Measurements from ENCODE around the gene HMX1. TPM values are rescaled to one million over a fixed set of nuclear protein-coding genes. Genes with fewer than 3 reads are reported as not detected.

The HMX1 gene
- total RNA-seq, 1 experiment from 2014 or later = not detected

- Histone ChIP-seq H3K36me3 (ENCODE audit: low read depth, low read length) (no peaks in the 10 kb centered on the region), H3K27me3 (ENCODE audit: low read length) (peaks cover 43% of the 10 kb centered on the region), H3K9ac (ENCODE audit: low read length) (no peak overlapping the region), H3K9me3 (ENCODE audit: low read length) (no peaks in the 10 kb centered on the region), H3K4me2 (ENCODE audit: low read length) (no peak overlapping the region), H3F3A (ENCODE audit: low read length, unreplicated experiment) (no peaks in the 10 kb centered on the region), H3K4me1 (ENCODE audit: insufficient read depth, low read length) (no peaks in the 10 kb centered on the region), H4K20me1 (ENCODE audit: low read length) (no peaks in the 10 kb centered on the region), H3K9me2 (replicated peaks; ENCODE audit: low read length) (no peaks in the 10 kb centered on the region), H3K4me3 (ENCODE audit: low read length) (no peak overlapping the region), H2AFZ (ENCODE audit: low read length) (no peak overlapping the region), H3K27ac (ENCODE audit: low read length) (no peak overlapping the region), H3K79me2 (ENCODE audit: low read length) (no peaks in the 10 kb centered on the region)
- intact Hi-C loops (cut with micrococcal nuclease) = no loop called here
- POLR2A ChIA-PET (ENCODE audit: unreplicated experiment) = no interaction called here
- TF ChIP-seq CTCF (conservative IDR thresholded peaks at IDR 0.05; ENCODE audit: low read depth, low read length) (no peak), EZH2phosphoT487 (IDR thresholded peaks at IDR 0.05; ENCODE audit: borderline replicate concordance, low read length) (no peak), EZH2 (IDR thresholded peaks at IDR 0.05; ENCODE audit: low read length, unreplicated experiment) (no peak)
- DNase-seq (no peak), ATAC-seq (no peak)
- CTCF ChIA-PET = no interaction called here
- BruUV-seq (replicated peaks) = no TSS peak
Observed at GRCh38 chr4:8848507-8849265, 23.0 kb downstream of the HMX1 start.

- TF ChIP-seq CTCF (conservative IDR thresholded peaks at IDR 0.05; ENCODE audit: low read depth, low read length) (no peak), EZH2 (IDR thresholded peaks at IDR 0.05; ENCODE audit: low read length, unreplicated experiment) (no peak), EZH2phosphoT487 (IDR thresholded peaks at IDR 0.05; ENCODE audit: borderline replicate concordance, low read length) (no peak)
- CTCF ChIA-PET = no interaction called here
- POLR2A ChIA-PET (ENCODE audit: unreplicated experiment) = no interaction called here
- no peak overlapping the region for H3K9ac ChIP-seq (ENCODE audit: low read length)
- intact Hi-C loops (cut with micrococcal nuclease) = no loop called here
- H3F3A ChIP-seq (ENCODE audit: low read length, unreplicated experiment) = no peaks in the 10 kb centered on the region
- no peak overlapping the region for H3K4me2 ChIP-seq (ENCODE audit: low read length)
- H3K36me3 ChIP-seq (ENCODE audit: low read depth, low read length) = no peaks in the 10 kb centered on the region
- H3K27ac ChIP-seq (ENCODE audit: low read length) = no peak overlapping the region
- no peak overlapping the region for H3K4me3 ChIP-seq (ENCODE audit: low read length)
- BruUV-seq (replicated peaks) = no TSS peak
- no peaks in the 10 kb centered on the region for H3K9me3 ChIP-seq (ENCODE audit: low read length)
- no peaks in the 10 kb centered on the region for H3K79me2 ChIP-seq (ENCODE audit: low read length)
- no peak overlapping the region for H2AFZ ChIP-seq (ENCODE audit: low read length)
- DNase-seq (no peak), ATAC-seq (no peak)
- H3K27me3 ChIP-seq (ENCODE audit: low read length) = peaks cover 39% of the 10 kb centered on the region
- no peaks in the 10 kb centered on the region for H3K4me1 ChIP-seq (ENCODE audit: insufficient read depth, low read length)
- no peaks in the 10 kb centered on the region for H4K20me1 ChIP-seq (ENCODE audit: low read length)
- H3K9me2 ChIP-seq (replicated peaks; ENCODE audit: low read length) = no peaks in the 10 kb centered on the region
Observed at GRCh38 chr4:8847764-8848163, 23.9 kb downstream of the HMX1 start.

GRCh38 chr4:8847331-8847730 is 24.3 kb downstream of the HMX1 start:
- CTCF ChIA-PET = no interaction called here
- Histone ChIP-seq H3K79me2 (ENCODE audit: low read length) (no peaks in the 10 kb centered on the region), H3K36me3 (ENCODE audit: low read depth, low read length) (no peaks in the 10 kb centered on the region), H3K9me3 (ENCODE audit: low read length) (no peaks in the 10 kb centered on the region), H3K9me2 (replicated peaks; ENCODE audit: low read length) (no peaks in the 10 kb centered on the region), H3K27me3 (ENCODE audit: low read length) (peaks cover 35% of the 10 kb centered on the region), H2AFZ (ENCODE audit: low read length) (no peak overlapping the region), H3K9ac (ENCODE audit: low read length) (no peak overlapping the region), H3F3A (ENCODE audit: low read length, unreplicated experiment) (no peaks in the 10 kb centered on the region), H3K4me2 (ENCODE audit: low read length) (no peak overlapping the region), H3K4me3 (ENCODE audit: low read length) (no peak overlapping the region), H4K20me1 (ENCODE audit: low read length) (no peaks in the 10 kb centered on the region), H3K27ac (ENCODE audit: low read length) (no peak overlapping the region), H3K4me1 (ENCODE audit: insufficient read depth, low read length) (no peaks in the 10 kb centered on the region)
- TF ChIP-seq EZH2phosphoT487 (IDR thresholded peaks at IDR 0.05; ENCODE audit: borderline replicate concordance, low read length) (no peak), CTCF (conservative IDR thresholded peaks at IDR 0.05; ENCODE audit: low read depth, low read length) (no peak), EZH2 (IDR thresholded peaks at IDR 0.05; ENCODE audit: low read length, unreplicated experiment) (no peak)
- DNase-seq (no peak), ATAC-seq (no peak)
- BruUV-seq (replicated peaks) = no TSS peak
- POLR2A ChIA-PET (ENCODE audit: unreplicated experiment) = no interaction called here
- intact Hi-C loops (cut with micrococcal nuclease) = no loop called here
